Raji (cell line): ENCODE data around the gene HARBI1.

Experiments used
- POLR2A ChIP-seq: IDR thresholded peaks from 2 replicates; pipeline ENCODE4 v1.6.1; 2011; ENCODE audit warnings: low read depth, low read length, control low read depth; ENCODE audit not compliant: insufficient read depth

The HARBI1 gene

DNA sequence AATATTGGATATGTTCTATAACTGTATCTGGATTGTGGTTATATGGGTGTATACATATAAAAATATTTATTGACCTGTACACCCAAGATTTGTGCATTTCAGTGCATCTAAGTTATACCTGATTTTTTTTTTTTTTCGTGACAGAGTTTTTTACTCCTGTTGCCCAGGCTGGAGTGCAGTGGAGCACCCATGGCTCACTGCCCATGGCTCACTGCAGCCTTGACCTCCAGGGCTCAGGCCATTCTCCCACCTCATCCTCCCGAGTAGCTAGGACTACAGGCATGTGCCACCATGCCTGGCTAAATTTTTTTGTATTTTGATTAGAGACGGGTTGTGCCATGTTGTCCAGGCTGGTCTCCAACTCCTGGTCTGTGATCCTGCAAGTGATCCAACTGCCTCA lies 24.6 kb upstream of the HARBI1 start:
- TF ChIP-seq POLR2A: no peak

DNA sequence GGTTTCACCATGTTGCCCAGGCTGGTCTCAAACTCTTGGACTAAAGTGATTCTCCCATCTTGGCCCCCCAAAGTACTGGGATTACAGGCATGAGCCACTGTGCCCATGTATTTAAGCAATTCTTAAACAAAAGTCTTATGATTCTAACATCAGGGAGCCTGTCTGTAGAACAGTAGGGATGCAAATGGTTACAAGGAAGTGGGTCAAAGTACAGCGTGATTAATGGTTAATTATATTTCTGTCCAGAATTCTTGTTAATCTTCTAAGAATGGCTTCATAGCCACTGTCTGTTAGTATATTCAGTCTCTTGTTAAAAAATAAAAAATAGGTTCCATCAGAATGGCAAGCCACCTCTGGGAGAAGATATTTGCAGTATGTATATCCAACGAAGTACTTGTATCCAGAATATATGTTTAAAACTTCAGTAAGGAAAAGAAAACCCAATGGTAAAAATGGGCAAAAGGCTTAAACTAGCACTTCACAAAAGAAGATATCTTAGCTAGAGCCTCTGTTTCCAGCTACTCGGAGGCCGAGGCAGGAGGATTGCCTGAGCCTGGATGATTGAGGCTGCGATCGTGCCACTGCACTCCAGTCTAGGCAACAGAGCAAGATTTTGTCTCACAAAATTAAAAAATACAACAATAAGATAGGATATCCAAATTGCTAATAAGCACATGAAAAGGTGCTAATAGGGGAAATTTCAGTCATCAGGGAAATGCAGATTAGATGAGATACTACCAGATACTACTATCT lies 23.2 kb upstream of the HARBI1 start:
- no peak for TF ChIP-seq POLR2A

DNA sequence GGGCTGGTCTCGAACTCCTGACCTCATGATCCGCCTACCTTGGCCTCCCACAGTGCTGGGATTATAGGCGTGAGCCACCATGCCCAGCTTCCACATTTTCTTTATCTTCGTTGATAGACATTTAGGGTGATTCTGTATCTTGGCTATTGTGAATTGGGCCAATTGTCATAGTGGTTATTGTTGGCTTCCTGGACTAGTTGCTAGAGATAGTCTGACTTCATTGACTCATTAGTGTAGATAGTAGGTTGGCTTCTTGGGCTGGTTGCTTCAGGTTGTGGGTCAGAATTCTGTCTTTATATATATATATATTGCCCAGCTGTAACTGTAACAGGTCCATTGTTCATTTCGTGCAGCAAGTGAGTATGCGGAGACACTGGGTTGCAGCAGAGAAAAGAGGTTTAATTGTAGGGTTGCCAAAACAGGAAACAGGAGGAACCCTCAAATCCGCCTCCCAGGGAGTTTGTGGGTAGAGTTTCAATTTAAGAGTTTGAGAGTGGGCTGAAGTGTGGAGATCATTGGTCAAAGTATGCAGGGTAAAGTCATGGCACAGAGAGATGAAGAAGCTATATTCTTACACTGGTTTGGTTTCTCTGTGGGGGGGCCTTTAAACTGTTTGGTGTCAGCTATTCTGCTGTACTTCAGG lies 22.3 kb upstream of the HARBI1 start:
- no peak for TF ChIP-seq POLR2A

DNA sequence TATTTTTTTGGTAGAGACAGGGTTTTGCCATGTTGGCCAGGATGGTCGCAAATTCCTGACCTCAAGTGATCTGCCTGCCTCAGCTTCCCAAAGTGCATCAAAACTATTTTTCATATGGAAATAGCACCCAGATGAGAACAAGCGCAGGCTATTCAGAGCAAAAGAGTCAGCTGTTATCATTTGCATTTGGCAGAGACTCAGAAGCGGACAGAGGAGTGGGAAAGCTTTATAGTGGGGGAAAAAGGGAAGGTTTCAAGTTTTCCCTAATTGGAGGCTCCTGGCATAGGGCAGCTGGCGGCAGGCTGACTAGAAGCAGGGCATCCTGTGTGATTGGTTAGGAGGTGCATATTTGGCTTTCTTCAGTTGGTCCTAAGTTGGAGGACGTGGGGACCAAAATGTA lies 20.5 kb upstream of the HARBI1 start:
- TF ChIP-seq POLR2A: no peak

DNA sequence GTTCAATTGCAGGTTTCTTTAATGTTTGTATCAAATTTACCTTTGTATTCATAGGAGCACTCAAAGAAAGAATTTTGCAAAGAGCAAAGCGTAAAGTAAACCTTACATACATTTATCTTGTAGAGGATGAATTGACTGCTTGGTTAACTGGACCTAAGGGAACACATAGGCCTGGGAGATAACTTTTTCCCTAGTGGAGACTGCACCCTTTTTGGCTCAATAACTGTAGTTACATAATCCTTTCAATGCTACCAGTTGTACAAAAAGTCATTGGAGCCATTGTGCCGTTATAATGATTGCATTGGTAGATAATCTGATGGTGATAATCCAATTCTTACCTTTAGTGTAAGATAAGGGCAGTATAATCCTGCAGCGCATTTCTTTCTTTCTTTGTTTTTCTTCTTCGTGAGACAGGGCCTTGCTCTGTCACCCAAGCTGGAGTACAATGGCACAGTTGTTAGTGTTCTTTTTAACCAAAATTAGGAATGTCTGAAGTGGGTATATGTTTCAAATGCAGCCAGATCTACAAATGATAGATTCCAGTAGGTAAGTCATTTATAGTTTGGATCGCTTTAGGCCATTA lies 18.6 kb upstream of the HARBI1 start:
- no peak for TF ChIP-seq POLR2A

DNA sequence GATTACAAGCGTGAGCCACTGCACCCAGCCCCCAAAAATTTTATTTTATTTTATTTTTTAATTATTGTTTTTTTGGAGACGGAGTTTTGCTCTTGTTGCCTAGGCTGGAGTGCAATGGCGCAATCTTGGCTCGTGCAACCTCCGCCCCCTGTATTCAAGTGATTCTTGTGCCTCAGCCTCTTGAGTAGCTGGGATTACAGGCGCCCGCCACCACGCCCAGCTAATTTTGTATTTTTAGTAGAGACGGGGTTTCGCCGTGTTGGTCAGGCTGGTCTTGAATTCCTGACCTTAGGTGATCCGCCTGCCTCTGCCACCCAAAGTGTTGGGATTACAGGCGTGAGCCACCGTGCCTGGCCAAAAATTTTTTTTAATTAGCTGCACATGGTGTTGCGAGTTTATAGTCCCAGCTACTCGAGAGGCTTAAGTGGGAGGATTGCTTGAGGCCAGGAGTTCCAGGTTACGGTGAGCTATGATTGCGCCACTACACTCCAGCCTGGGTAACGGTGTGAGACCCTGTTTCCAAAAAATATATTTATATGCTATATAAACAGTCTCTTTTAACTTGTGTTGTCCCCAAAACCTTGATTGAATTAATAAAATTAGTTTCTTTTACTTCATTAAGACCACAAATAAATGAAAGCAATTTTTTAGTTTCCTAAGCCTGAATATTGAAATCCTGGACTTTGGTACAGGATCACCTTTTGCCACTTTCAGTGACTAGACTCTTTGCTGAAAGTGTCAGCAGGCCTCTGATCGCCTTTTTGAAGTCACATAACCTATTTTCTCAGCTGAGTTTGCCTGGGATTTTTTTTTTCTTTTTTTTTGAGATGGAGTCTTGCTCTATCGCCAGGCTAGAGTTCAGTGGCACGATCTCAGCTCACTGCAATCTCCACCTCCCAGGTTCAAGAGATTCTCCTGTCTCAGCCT lies 16.5 kb upstream of the HARBI1 start:
- TF ChIP-seq POLR2A: no peak

DNA sequence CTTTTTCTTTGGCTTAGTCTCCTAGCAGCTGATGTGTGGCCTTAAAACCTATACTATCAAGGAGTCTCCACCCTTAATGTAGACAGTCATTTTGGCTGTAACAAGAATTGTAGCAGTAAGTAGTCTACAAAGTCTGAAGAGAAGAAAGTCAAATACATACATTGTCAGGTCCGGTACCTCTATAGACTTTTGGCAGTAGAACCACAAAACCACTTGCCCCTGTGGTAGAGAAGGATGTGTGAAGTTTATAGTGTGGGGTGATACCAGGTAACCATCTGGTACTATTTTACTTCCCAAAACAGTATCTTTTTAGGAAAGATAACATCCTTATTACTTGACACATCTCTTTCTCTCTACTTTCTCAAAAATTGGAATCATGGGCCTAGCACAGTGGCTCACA lies 15.5 kb upstream of the HARBI1 start:
- TF ChIP-seq POLR2A: no peak

DNA sequence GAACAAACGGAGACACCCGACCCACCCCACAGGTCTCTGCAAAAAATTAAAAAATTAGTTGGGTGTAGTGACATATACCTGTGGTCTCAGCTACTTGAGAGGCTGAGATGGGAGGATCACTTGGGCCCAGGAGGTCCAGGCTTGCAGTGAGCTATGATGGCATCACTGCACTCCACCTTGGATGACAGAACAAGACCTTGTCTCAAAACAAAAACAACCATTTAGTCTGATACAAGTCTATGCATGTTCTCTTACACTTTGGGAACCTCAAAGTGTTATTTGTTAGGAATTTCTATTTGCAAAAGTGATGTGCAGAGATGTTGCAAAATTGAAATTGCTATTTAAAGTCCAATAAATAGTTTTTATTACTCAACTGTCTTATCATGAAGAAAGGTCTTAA lies 14.6 kb upstream of the HARBI1 start:
- TF ChIP-seq POLR2A: no peak

DNA sequence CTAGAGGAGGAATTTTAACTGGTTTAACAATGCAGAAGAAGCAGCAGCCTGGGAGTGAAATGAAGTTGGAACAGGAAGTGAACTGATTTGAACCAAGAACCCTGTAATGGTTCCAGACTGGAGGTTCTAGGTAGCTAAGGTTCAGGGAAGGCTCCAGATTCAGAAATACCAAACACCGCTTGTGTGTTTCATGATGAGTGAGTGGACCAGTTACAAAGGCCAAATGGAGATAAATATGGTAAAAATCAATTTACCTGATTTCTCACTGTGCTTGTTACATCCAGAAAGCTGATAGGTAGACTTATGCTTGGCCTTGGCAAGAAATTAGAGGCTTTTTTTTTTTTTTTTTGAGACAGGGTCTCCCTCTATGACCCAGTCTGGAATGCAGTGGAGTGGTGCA lies 13.2 kb upstream of the HARBI1 start:
- TF ChIP-seq POLR2A: no peak

DNA sequence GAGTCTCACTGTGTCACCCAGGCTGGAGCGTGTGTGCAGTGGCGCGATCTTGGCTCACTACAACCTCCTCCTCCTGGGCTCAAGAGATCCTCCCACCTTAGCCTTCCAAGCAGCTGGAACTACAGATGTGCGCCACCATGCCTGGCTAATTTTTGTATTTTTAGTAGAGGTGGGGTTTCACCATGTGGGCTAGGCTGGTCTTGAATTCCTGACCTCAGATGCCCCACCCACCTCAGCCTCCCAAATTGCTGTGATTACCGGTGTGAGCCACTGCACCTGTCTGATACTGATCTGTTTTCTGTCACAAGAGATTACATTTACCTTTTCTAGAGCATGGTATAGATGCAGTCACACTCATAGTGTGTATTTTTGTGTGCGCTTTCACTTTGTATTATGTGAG lies 11.9 kb upstream of the HARBI1 start:
- no peak for TF ChIP-seq POLR2A

DNA sequence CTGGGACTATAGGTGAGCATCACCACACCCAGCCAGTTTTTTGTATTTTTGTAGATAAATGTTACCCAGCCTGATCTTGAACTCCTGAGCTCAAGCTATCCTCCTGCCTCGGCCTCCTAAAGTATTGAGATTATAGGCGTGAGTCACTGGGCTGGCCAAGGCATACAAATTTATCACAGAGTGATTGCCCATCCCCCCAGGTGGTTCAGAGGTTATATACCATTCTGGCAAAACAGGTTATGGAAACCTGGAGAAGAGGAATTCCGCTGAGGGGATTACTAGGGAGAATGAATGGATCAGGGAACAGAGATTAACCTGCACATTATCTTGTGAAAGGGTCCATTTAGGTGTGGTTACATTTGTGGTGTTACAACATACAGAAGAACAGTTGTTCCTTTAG lies 8.4 kb upstream of the HARBI1 start:
- TF ChIP-seq POLR2A: no peak

DNA sequence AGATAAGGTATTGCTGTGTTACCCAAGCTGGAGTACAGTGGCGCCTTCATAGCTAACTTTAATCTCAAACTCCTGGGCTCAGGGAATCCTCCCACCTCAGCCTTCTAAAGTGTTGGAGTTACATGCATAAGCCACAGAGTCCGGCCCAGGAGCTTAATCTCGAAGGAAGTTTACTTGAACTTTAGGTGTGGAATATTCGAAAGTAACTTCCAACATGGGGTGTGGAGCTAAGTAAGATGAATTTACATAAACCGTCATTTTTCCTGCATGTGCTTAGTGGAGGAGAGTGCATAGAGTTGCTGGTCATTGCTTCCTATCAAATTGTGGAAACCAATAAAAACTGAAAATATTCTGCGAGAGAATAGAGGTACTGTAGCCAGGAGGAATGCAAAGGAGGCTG lies 1.8 kb upstream of the HARBI1 start:
- no peak for TF ChIP-seq POLR2A

DNA sequence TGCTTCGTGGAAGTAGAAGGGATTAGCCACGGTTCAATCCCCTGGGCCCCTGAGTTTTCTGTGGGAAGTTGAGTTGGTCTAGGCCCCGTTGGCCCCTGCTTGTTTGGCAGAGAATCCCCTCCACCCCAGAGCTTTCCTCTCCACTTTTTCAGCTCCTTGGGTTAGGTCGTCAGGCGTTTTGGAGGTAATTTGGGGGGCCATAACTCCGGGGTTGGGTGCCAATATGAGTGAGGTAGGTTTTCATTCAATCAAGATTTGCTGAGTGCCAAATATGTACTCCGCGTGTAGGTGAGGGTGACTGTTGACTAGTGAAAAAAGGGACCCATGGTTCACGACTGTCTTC lies 916 bp upstream of the HARBI1 start:
- no peak for TF ChIP-seq POLR2A

DNA sequence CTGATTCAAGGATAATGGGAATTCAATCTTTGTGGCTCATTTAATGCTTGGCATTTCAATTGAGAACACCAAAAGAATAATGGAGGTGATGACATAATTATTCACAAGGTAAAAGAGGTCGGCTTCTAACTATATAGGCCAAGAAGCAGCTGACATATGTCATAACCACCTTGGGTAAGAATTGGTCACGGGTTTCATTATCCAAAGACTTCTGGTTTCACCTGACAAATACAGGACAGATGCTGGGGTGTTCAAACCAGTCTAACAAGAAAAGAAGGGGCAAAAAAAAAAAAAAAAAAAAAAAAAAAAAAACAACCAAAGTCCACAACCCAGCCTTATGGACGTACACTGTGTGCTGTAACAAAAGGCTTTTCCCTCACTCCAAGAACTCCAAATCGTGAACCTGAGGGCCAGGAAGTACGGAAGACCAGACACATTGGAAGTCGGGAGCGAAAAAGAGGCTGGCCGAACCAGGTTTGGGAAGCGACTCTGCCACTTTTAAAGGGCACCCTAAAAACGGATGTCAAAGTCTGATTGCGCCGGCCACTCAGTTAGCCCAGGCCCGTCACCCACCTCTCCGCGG lies 385 bp downstream of the HARBI1 start:
- TF ChIP-seq POLR2A: no peak; the same call in 1 of the 2 replicates

DNA sequence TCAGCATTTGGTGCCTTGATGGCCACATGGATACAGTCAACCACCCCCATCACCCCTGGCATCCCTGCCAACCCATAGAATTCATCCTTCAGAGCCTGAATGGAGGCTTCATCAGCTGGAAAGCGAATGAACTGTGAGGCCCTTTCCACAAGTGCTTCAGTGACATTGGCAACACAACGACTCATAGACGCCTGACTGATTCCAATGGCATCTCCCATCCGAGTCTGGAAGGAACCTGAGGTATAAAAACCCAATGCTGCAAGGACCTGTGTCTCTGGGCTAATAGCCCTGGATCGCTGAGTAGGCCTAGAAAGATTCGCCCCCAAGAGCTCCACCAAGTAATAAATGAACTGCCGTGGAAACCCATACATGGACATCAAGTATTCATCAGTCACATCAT lies 1.3 kb downstream of the HARBI1 start:
- no peak for TF ChIP-seq POLR2A
